GM11168 (cell line): ENCODE data around the gene MTX2.

Source experiments
- in situ Hi-C: fragments of 300-500 bp; cut with MboI; formaldehyde crosslinking; loops from one replicate; pipeline ENCODE4 v1.12.0; 2022; ENCODE audit warnings: low sequenced_read_pairs; ENCODE audit not compliant: unreplicated experiment

The MTX2 gene

DNA sequence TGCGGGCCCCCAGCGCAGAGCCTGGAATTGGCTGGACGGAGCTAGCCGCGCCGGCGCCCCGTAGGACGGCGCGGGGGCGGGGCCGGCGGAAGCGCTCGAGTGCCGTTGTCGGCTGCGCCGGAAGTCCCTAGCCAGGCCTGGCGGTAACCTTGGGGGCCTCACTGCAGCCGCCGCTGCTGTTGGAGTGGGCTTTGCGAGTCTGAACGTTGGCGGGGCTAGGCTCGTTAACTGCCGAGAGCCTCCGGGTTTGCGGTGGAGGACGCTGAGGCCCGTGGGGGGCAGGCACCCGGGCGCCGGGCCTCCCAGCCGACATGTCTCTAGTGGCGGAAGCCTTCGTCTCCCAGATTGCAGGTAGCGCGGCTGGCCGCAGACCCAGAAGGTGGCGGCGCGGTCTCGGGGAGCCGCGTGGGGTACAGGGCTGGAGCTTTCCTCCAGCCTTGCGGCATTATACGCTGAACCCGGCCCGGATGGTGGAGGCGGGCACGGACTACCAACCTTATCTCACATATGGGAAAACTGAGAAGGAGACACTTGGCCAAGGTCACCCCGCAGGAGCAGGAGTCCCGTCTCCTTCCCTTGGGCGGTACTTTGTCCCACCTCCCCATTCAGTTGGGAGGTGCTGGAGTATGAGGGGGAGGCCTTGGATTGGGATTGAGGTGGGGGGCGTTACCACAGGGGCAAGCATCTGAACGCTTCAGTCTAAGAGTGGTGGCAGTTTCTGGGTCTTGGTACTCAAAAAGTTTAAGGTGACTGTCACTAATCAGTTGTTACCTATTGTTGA is at the start of gene MTX2:
MTX2 (plus strand) TSS at position 124 of the 781 bp plus-strand sequence; CDS start at position 312, 188 bp downstream.
- in situ Hi-C loops, result no loop called here

DNA sequence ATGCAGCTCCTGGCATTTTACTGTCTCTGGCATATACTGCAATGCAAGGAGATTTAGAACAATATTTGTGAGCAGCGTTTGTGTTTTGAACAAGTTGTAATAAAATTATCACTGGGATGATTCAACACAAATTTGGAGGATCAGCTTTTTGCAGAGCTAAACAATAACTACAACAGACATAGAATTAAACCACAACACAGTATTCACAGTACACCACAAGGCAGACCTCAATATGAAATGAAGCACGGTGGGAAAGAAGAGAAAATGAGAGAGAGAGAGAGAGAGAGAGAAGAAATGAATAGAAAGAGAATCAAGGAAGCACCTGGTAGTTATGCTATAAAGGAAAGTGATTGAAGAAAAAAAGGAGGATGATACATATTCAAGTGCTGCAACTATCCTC is 41.4 kb upstream of the MTX2 start:
- in situ Hi-C loops, result no loop called here

- in situ Hi-C loops, result no loop called here
Observed at GRCh38 chr2:176234156-176234555, 35.1 kb upstream of the MTX2 start.

GRCh38 chr2:176234940-176235339 is 34.3 kb upstream of the MTX2 start:
- in situ Hi-C loops, result no loop called here

DNA sequence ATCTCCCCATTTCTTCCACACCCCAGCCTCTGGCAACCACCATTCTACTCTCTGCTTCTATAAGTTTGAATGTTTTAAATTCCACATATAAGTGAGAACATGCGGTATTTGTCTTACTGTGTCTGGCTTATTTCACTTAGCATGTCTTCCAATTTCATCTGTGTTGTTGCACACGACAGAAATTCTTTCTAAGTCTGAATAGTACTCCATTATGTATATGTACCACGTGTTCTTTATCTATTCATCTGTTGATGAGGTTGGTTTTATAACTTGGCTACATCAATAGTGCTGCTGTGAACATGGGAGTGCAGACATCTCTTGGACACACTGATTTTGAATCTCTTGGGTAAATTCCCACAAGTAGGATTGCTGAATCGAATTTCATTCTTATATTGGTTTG is 31.8 kb upstream of the MTX2 start:
- in situ Hi-C loops, result no loop called here

DNA sequence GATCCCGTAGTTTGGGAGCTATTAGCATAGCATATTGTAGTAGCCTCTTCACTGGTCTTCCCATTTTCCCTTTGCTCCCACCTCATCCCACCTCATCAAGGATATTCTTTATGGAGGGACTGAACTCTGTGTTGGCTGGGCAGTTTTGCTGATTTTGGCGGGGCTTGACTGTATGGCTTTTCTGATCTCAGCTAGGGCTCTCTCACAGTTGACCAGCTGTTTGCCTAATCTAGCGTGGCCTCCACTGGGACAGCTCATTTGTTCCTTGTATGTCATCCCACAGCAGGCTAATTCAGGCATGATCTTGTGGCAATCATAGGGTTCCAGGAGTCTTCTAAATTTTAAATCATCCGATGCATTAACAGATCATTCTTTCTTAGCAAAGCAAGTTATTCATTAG is 30.2 kb upstream of the MTX2 start:
- in situ Hi-C loops, result no loop called here

- in situ Hi-C loops, result no loop called here
Observed at GRCh38 chr2:176240301-176240700, 28.9 kb upstream of the MTX2 start.

GRCh38 chr2:176242276-176242675 is 27.0 kb upstream of the MTX2 start:
- in situ Hi-C loops, result no loop called here

GRCh38 chr2:176246331-176246730 is 22.9 kb upstream of the MTX2 start:
- in situ Hi-C loops, result no loop called here

- in situ Hi-C loops, result no loop called here
Observed at GRCh38 chr2:176247859-176248258, 21.4 kb upstream of the MTX2 start.

GRCh38 chr2:176251928-176252327 is 17.3 kb upstream of the MTX2 start:
- in situ Hi-C loops, result no loop called here

DNA sequence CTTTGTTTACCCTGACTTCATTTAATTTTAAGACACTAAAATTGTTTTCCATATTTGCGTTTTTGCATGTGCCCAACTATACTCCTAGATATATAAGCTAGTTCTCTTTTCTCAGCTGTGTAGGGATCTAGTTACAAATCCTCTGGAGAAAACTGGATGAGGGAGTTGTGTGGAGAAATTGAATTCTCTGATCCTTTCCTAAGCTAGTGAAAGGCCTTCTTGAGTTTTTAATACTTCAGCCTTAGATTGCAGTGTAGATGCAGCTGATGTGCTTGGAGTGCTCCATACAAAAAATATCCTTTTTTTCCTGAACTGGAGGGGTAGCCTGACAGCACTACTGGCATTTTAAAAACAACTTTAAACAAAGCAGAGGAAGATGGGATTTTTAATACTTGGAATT is 8.6 kb upstream of the MTX2 start:
- in situ Hi-C loops, result no loop called here

DNA sequence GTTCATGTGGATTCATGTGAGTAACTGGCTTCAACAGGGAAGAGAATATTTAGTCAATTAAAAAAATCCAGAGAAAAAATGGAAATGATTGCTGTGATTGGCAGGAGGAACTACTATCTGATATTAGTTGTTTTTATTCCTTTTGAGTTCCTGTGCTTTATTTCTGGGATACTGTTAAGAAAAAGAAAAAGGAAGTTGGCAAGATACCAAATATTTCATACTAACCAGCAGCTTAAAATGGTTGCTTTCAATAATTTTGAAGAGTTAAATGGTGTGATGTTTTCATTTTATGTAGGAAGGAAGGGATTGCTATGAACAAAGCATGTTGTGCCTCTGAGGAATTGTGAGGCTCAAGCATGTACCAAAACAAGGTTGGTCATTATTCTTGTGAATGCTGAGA is 8.1 kb upstream of the MTX2 start:
- in situ Hi-C loops, result no loop called here

- in situ Hi-C loops, result no loop called here
Observed at GRCh38 chr2:176268976-176269318, 295 bp upstream of the MTX2 start.

- in situ Hi-C loops, result no loop called here
Observed at GRCh38 chr2:176270100-176270750, 983 bp downstream of the MTX2 start.

DNA sequence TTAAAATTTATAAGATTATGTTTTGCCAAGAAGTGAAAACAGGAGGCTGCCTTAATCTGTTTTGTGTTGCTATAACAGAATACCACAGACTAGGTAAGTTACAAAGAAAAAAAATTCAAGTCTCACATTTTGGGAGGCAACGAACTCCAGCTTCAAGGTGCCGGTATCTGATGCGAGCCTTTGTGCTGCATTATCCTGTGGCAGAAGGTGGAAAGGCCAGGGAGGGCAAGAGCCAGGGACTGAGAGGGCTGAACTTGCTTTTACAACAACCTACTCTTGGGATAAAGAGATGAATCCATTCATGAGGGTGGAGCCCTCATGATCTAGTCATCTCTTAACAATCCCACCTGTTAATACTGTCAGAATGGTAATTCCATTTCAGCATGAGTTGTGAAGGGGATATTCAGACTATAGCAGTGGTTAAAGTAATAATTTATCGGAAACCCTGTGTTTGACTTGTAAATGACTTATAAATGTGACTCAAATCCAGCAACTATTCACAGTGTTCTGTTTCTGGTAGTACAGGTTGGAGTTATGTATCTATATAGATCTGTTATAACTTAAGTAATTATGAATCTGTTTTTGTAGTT is 3.7 kb downstream of the MTX2 start:
- in situ Hi-C loops, result no loop called here

GRCh38 chr2:176278927-176279326 is 9.7 kb downstream of the MTX2 start:
- in situ Hi-C loops, result no loop called here

DNA sequence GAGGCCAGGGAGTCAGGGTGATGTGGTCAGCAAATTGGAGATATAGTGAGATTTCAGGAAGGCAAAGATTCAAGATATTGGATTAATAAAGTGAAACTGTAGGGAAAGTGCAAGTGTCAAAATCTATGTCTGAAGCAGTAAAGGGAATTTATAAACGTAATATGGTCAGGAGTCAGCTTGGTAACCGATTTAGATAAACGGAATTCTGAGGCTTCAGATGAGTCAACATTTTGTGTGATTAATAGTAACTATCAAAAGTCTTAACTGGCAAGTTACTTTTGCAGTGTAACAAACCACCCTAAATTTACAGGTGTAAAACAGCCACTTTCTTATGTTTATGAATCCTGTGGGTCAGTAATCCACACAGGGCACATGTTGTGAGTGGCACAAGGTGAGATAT is 10.9 kb downstream of the MTX2 start:
- in situ Hi-C loops, result no loop called here

- in situ Hi-C loops, result no loop called here
Observed at GRCh38 chr2:176280867-176281658, 11.8 kb downstream of the MTX2 start.

GRCh38 chr2:176283291-176284068 is 14.2 kb downstream of the MTX2 start:
- in situ Hi-C loops, result no loop called here
